Ectodermal cell (in vitro differentiated cells): ENCODE results near the gene GNAQ.

ENCODE experiments used
- H3K27ac ChIP-seq: 2 replicates; pipeline ENCODE4 v1.7.0; 2013; ENCODE audit warnings: mild to moderate bottlenecking, low read depth, low read length; ENCODE audit not compliant: insufficient read depth, poor library complexity, severe bottlenecking
- H3K27me3 ChIP-seq: 2 replicates; pipeline ENCODE4 v1.7.0; 2013; ENCODE audit warnings: mild to moderate bottlenecking, low read length; ENCODE audit not compliant: insufficient read depth, control insufficient read depth, poor library complexity, severe bottlenecking
- H3K36me3 ChIP-seq: one replicate; pipeline ENCODE4 v1.7.0; 2013; ENCODE audit warnings: low read length; ENCODE audit not compliant: control insufficient read depth, insufficient read depth
- H3K4me1 ChIP-seq: one replicate; pipeline ENCODE4 v1.7.0; 2013; ENCODE audit warnings: low read length; ENCODE audit not compliant: control insufficient read depth, insufficient read depth
- H3K4me3 ChIP-seq: 2 replicates; pipeline ENCODE4 v1.7.0; 2013; ENCODE audit warnings: low read depth, low read length, control low read depth; ENCODE audit not compliant: insufficient read depth
- H3K9me3 ChIP-seq: 2 replicates; pipeline ENCODE4 v1.7.0; 2013; ENCODE audit warnings: mild to moderate bottlenecking, low read length, moderate library complexity; ENCODE audit not compliant: control insufficient read depth
- WGBS, 2 experiments: methylation state at CpG; one replicate each; pipeline ENCODE4 v1.1.7; 2013; ENCODE audit warnings: missing lambda C conversion rate in 2 of 2; 5-methylcytosine and 5-hydroxymethylcytosine counted together

Gene GNAQ

DNA sequence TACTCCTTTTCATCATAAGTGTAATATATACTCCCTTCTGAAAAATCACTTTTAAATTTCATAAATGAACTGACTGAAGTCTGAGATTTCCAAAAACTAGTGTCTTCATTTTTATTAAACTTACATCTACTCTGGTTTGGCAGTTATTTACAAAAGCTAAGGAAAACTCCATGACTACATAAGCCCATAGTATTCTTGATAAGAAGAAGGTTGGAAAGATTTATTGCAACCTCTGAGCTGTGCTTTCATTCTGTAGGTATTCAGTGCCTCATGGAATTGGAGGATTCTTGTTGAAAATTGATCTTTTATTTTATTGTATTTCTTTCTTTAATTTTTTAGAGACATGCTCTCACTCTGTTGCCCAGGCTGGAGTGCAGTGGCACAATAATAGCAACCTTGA lies 41.7 kb downstream of the GNAQ start:
- Histone ChIP-seq H3K4me1 (no peaks in the 10 kb centered on the region), H3K9me3 (no peaks in the 10 kb centered on the region), H3K27me3 (no peaks in the 10 kb centered on the region), H3K27ac (no peak overlapping the region), H3K4me3 (no peak overlapping the region), H3K36me3 (no peaks in the 10 kb centered on the region)

GRCh38 chr9:77989458-77989857 lies 42.2 kb downstream of the GNAQ start:
- 82 to 88% methylated on average over 1 of the region's 2 CpGs for WGBS, 2 experiments
- H3K4me3 ChIP-seq = no peak overlapping the region
- no peaks in the 10 kb centered on the region for H3K9me3 ChIP-seq
- H3K4me1 ChIP-seq = no peaks in the 10 kb centered on the region
- no peak overlapping the region for H3K27ac ChIP-seq
- no peaks in the 10 kb centered on the region for H3K27me3 ChIP-seq
- H3K36me3 ChIP-seq = no peaks in the 10 kb centered on the region

- no peak overlapping the region for H3K4me3 ChIP-seq
- H3K27me3 ChIP-seq = no peaks in the 10 kb centered on the region
- WGBS, 2 experiments = 100% methylated on average over 1 of the region's 1 CpG; no CpG with 5 or more reads in 1 of the 2 experiments
- no peak overlapping the region for H3K27ac ChIP-seq
- H3K9me3 ChIP-seq = no peaks in the 10 kb centered on the region
- H3K36me3 ChIP-seq = no peaks in the 10 kb centered on the region
- H3K4me1 ChIP-seq = no peaks in the 10 kb centered on the region
Observed at GRCh38 chr9:77988630-77989029, 43.0 kb downstream of the GNAQ start.

- Histone ChIP-seq H3K4me1 (no peaks in the 10 kb centered on the region), H3K27ac (no peak overlapping the region), H3K36me3 (no peaks in the 10 kb centered on the region), H3K9me3 (no peaks in the 10 kb centered on the region), H3K4me3 (no peak overlapping the region), H3K27me3 (no peaks in the 10 kb centered on the region)
- WGBS, 2 experiments = 92 to 95% methylated on average over 4 to 5 of the region's 5 CpGs
Observed at GRCh38 chr9:77987880-77988525, 43.6 kb downstream of the GNAQ start.

DNA sequence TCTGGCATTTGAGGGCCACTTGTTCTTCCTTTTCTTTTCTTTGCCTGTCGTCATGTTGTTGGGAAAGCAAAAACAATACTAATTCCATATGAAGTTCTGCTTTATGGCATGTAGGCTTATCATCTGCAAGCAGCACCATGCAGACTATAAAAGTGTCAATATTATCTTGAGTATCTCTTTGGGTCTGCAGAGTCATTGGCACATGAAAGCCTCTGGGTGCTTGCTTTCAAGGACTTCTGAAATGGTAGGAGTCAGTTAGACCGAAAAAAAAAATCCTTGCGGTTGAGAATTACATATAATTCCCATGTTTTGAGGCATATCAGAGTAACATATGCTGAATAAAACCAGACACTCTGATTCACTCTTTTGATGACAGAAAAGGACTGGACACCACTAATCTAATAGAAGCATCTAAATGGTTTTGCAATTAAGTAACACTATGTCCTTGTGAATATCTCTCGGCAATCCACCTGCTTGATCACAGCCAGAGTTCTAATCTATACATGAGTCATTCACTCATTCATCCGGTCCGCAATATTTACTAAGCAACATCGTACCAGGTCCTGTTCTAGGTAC lies 44.4 kb downstream of the GNAQ start:
- WGBS, 2 experiments = 94 to 96% methylated on average over 7 of the region's 7 CpGs
- Histone ChIP-seq H3K36me3 (no peaks in the 10 kb centered on the region), H3K27ac (no peak overlapping the region), H3K4me3 (no peak overlapping the region), H3K27me3 (no peaks in the 10 kb centered on the region), H3K9me3 (no peaks in the 10 kb centered on the region), H3K4me1 (no peaks in the 10 kb centered on the region)

- Histone ChIP-seq H3K27ac (no peak overlapping the region), H3K4me1 (no peaks in the 10 kb centered on the region)
Observed at GRCh38 chr9:77985996-77986395, 45.6 kb downstream of the GNAQ start.

DNA sequence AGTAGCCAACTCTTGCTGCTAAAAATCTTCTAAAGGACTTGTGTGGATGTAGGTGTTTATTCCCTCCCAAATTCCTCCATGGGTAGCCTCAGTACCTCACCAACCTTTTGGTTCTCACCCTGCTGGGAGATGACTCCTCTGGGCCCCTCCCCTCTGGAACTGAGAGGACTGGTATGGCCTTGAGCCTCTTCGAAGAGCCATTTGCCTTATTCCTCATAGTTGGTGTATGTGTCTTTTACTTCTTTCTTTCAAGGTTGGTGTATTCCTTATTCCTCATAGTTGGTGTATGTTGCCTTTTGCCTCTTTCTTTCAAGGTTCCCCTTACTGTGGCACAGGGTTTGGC lies 48.3 kb downstream of the GNAQ start:
- Histone ChIP-seq H3K4me1 (peaks cover 10% of the 10 kb centered on the region), H3K4me3 (no peak overlapping the region), H3K9me3 (no peaks in the 10 kb centered on the region), H3K36me3 (no peaks in the 10 kb centered on the region), H3K27ac (no peak overlapping the region), H3K27me3 (no peaks in the 10 kb centered on the region)
- 71 to 82% methylated on average over 1 of the region's 1 CpG for WGBS, 2 experiments

More at GRCh38 chr9:77985996-77986395, 45.6 kb downstream of the GNAQ start:
- Histone ChIP-seq H3K27me3 (no peaks in the 10 kb centered on the region), H3K4me3 (no peak overlapping the region), H3K9me3 (no peaks in the 10 kb centered on the region), H3K36me3 (no peaks in the 10 kb centered on the region)
- WGBS, 2 experiments = 93 to 98% methylated on average over 1 of the region's 1 CpG

DNA sequence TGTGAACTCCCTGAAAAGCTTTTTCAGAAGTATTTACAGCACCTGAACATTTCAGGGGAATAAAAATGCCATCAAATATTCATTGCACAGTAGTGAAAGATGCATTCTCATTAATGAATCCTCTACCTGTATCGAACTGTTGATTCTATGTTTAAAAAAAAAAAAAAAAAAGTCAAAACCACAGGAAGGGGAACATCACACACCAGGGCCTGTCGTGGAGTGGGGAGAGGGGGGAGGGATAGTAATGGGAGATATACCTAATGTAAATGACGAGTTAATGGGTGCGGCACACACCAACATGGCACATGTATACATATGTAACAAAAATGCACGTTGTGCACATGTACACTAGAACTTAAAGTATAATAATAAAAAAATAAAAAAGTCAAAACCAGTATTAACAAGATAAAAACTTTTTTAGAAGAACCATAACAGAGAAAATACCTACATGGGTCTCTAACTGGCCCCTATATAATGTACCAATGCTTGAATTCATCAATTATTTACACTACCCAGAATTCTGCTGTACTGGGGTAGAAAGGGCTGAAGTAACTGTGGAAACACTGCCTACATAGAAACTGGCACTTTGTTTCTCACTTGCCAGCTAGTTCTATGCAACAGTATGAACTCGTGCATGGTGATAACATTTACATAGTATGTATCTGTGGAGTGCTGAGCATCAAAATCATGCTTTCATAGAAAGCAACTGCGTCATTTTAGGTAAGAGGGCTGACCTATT lies 48.9 kb downstream of the GNAQ start:
- peaks cover 10% of the 10 kb centered on the region for H3K4me1 ChIP-seq
- H3K27me3 ChIP-seq = no peaks in the 10 kb centered on the region
- H3K27ac ChIP-seq = no peak overlapping the region
- no peak overlapping the region for H3K4me3 ChIP-seq
- H3K9me3 ChIP-seq = no peaks in the 10 kb centered on the region
- H3K36me3 ChIP-seq = no peaks in the 10 kb centered on the region
- 95% methylated on average over 4 to 5 of the region's 7 CpGs for WGBS, 2 experiments

DNA sequence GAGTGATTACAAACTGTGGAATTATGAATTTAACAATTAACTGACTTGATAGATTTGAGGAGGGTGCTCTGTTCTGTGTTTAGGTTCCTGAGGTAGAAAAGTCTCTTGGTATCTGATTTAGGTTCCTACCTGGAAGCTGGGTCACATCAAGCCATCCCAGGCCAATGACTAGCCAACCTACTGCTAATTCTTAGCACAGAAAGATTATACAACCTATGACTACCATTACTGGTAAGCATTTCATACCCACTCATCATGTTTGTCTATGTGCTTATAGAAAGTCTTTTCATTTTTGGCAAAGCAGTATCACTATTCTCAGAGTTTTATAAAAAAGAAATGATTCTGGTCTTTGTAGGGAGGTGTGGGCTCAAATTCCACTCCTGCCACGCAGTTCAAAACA lies 49.7 kb downstream of the GNAQ start:
- H3K27ac ChIP-seq = no peak overlapping the region
- no peak overlapping the region for H3K4me3 ChIP-seq
- H3K4me1 ChIP-seq = peaks cover 10% of the 10 kb centered on the region
- WGBS, 2 experiments = 93 to 100% methylated on average over 1 of the region's 1 CpG
- H3K27me3 ChIP-seq = no peaks in the 10 kb centered on the region
- no peaks in the 10 kb centered on the region for H3K36me3 ChIP-seq
- no peaks in the 10 kb centered on the region for H3K9me3 ChIP-seq

DNA sequence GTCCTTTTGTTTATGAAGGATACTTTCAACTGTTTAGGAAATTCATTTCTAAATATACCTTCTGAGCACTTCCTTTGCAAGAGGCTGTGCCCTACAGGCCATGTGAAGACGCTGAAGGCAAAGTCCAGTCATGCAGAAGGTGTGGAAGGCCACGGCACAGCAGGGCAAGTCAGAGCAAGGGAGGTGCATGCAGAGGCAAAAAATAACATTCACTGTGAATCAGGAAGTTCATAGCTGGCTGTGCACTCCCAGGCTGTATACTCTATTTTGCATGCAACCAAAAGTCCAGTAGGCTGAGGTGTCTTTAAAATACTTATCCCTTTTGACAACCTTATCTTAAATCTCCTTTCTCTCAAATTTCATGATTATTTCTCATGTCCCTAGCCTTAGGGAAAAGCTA lies 50.3 kb downstream of the GNAQ start:
- peaks cover 10% of the 10 kb centered on the region for H3K4me1 ChIP-seq
- no peaks in the 10 kb centered on the region for H3K27me3 ChIP-seq
- H3K9me3 ChIP-seq = no peaks in the 10 kb centered on the region
- WGBS, 2 experiments = 67 to 81% methylated on average over 2 of the region's 2 CpGs
- H3K4me3 ChIP-seq = no peak overlapping the region
- H3K36me3 ChIP-seq = no peaks in the 10 kb centered on the region
- no peak overlapping the region for H3K27ac ChIP-seq
